HG02981 (cell line): Measurements from ENCODE around the gene PIP4K2C.
A peak's percentile ranks its signal among the peaks of the same experiment; 100 is the strongest.
"Not testable (repeated sequence)": the region's sequence is repeated elsewhere in the genome, so short reads cannot be mapped to it uniquely, and the experiment has no call there.

Experiments
- ATAC-seq: cut with Tn5 transposase; IDR thresholded peaks from one replicate; pipeline ENCODE4 v1.9.1; 2021; ENCODE audit warnings: mild to moderate bottlenecking, moderate library complexity; ENCODE audit not compliant: unreplicated experiment

The PIP4K2C gene

GRCh38 chr12:57607958-57608663, 17.1 kb downstream of the PIP4K2C start:
- no peak for ATAC-seq

GRCh38 chr12:57609101-57609780, 18.2 kb downstream of the PIP4K2C start:
- no peak for ATAC-seq

- ATAC-seq = no peak
Measured at GRCh38 chr12:57609781-57610553, 19.0 kb downstream of the PIP4K2C start.

GRCh38 chr12:57610554-57611107, 19.6 kb downstream of the PIP4K2C start:
- no peak for ATAC-seq

- ATAC-seq = peak; percentile 30
Measured at GRCh38 chr12:57611108-57611826, 20.3 kb downstream of the PIP4K2C start, which contains the start of gene ARHGEF25. ARHGEF25 (plus strand) TSS chr12:57611435; CDS start chr12:57611895, 460 bp downstream.

- ATAC-seq = no peak
Measured at GRCh38 chr12:57611827-57612710, 21.1 kb downstream of the PIP4K2C start.

- ATAC-seq = no peak
Measured at GRCh38 chr12:57612711-57613426, 21.9 kb downstream of the PIP4K2C start.

GRCh38 chr12:57613427-57614109, 22.6 kb downstream of the PIP4K2C start:
- ATAC-seq = no peak

- ATAC-seq = peak; percentile 65
Measured at GRCh38 chr12:57614178-57614947, 23.4 kb downstream of the PIP4K2C start.

- ATAC-seq = no peak
Measured at GRCh38 chr12:57614948-57615500, 24.0 kb downstream of the PIP4K2C start.

- no peak for ATAC-seq
Measured at GRCh38 chr12:57615637-57616036, 24.6 kb downstream of the PIP4K2C start.

GRCh38 chr12:57616383-57617101, 25.6 kb downstream of the PIP4K2C start:
- ATAC-seq = no peak

- ATAC-seq = no peak
Measured at GRCh38 chr12:57617942-57618341, 26.9 kb downstream of the PIP4K2C start.

- not testable (repeated sequence) for ATAC-seq
Measured at GRCh38 chr12:57618431-57618830, 27.4 kb downstream of the PIP4K2C start.

GRCh38 chr12:57618966-57619433, 28.0 kb downstream of the PIP4K2C start:
- ATAC-seq = no peak

GRCh38 chr12:57619434-57620244, 28.6 kb downstream of the PIP4K2C start:
- ATAC-seq = no peak
